Measurements from ENCODE around the gene VAV3. TPM values are rescaled to one million over a fixed set of nuclear protein-coding genes. Genes with fewer than 3 reads are reported as not detected.

VAV3 gene
- total RNA-seq, 1 donor from 2014 or later: 2.6 TPM

DNA sequence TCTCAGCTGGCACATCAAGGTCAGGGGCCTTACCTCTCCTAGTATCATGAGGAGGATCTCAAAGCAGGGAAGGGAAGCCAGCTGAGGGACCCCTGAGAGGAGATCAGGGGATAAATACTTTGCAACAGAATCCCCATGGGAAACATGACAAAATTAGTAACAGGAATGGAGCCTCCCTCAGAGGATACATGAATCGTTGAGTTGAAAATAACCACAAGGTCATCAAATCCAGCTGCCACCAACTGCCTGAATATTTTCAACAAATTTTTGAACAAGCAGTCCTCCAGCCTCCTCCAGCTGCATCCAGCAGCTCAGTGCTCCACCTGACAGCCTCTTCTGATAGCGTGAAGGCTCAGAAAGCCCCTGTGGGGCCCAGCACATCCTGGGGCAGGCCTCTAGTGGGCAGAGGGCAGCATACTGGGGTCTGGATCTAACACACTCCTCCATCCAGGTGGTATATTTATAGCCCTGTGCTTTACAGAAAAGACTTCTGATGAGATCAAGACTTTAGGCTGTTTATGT is 419.9 kb downstream of the VAV3 start:
- no peaks in the 10 kb centered on the region for H4K20me1 ChIP-seq (ENCODE audit: insufficient read depth, low read length)
- peaks cover 5% of the 10 kb centered on the region for H3K9me3 ChIP-seq (ENCODE audit: insufficient read depth, low read depth, low read length)
- H3K4me3 ChIP-seq (ENCODE audit: insufficient read depth, low read depth, low read length): no peak overlapping the region
- H3K27ac Mint-ChIP-seq (ENCODE audit: unreplicated experiment): no peak overlapping the region
- H3K36me3 ChIP-seq (ENCODE audit: insufficient read depth, low read length): no peaks in the 10 kb centered on the region
- no peaks in the 10 kb centered on the region for H3K27me3 ChIP-seq (ENCODE audit: insufficient read depth, low read length)
- FAIRE-seq: no peak
- H3K4me1 Mint-ChIP-seq (ENCODE audit: low read depth, unreplicated experiment): no peaks in the 10 kb centered on the region
- no peak overlapping the region for H3K4me3 Mint-ChIP-seq (ENCODE audit: unreplicated experiment)
- H3K9ac ChIP-seq (ENCODE audit: low read length): no peak overlapping the region
- no peak overlapping the region for H3K4me2 ChIP-seq (ENCODE audit: low read length)
- H3K4me1 ChIP-seq (ENCODE audit: insufficient read depth, low read length): no peaks in the 10 kb centered on the region
- no peaks in the 10 kb centered on the region for H3K79me2 ChIP-seq (ENCODE audit: insufficient read depth, low read length)
- DNase-seq (ENCODE audit: low read depth): no peak
- H3K9me3 Mint-ChIP-seq (ENCODE audit: unreplicated experiment): no peaks in the 10 kb centered on the region
- H3K36me3 Mint-ChIP-seq (ENCODE audit: low read depth, unreplicated experiment): no peaks in the 10 kb centered on the region
- H2AFZ ChIP-seq (ENCODE audit: low read depth, low read length): no peak overlapping the region
- no peak overlapping the region for H3K27ac ChIP-seq (ENCODE audit: low read depth, low read length)
- TF ChIP-seq, protein P1, sequence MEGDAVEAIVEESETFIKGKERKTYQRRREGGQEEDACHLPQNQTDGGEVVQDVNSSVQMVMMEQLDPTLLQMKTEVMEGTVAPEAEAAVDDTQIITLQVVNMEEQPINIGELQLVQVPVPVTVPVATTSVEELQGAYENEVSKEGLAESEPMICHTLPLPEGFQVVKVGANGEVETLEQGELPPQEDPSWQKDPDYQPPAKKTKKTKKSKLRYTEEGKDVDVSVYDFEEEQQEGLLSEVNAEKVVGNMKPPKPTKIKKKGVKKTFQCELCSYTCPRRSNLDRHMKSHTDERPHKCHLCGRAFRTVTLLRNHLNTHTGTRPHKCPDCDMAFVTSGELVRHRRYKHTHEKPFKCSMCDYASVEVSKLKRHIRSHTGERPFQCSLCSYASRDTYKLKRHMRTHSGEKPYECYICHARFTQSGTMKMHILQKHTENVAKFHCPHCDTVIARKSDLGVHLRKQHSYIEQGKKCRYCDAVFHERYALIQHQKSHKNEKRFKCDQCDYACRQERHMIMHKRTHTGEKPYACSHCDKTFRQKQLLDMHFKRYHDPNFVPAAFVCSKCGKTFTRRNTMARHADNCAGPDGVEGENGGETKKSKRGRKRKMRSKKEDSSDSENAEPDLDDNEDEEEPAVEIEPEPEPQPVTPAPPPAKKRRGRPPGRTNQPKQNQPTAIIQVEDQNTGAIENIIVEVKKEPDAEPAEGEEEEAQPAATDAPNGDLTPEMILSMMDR (IDR thresholded peaks at IDR 0.05; ENCODE audit: insufficient read depth, low read depth, low read length): no peak
- TF ChIP-seq EZH2 (IDR thresholded peaks at IDR 0.05; ENCODE audit: insufficient read depth, low read length): no peak
- peaks cover 1% of the 10 kb centered on the region for H3K27me3 Mint-ChIP-seq (ENCODE audit: low read depth, unreplicated experiment)

- Mint-ChIP-seq H3K4me1 (ENCODE audit: low read depth, unreplicated experiment) (no peaks in the 10 kb centered on the region), H3K4me3 (ENCODE audit: unreplicated experiment) (no peak overlapping the region), H3K27me3 (ENCODE audit: low read depth, unreplicated experiment) (peaks cover 1% of the 10 kb centered on the region), H3K9me3 (ENCODE audit: unreplicated experiment) (no peaks in the 10 kb centered on the region), H3K36me3 (ENCODE audit: low read depth, unreplicated experiment) (no peaks in the 10 kb centered on the region), H3K27ac (ENCODE audit: unreplicated experiment) (no peak overlapping the region)
- no peak overlapping the region for H3K9ac ChIP-seq (ENCODE audit: low read length)
- H3K79me2 ChIP-seq (ENCODE audit: insufficient read depth, low read length): no peaks in the 10 kb centered on the region
- TF ChIP-seq, protein P1 (IDR thresholded peaks at IDR 0.05; ENCODE audit: insufficient read depth, low read depth, low read length): no peak
- TF ChIP-seq EZH2 (IDR thresholded peaks at IDR 0.05; ENCODE audit: insufficient read depth, low read length): no peak
- H3K27me3 ChIP-seq (ENCODE audit: insufficient read depth, low read length): no peaks in the 10 kb centered on the region
- no peaks in the 10 kb centered on the region for H4K20me1 ChIP-seq (ENCODE audit: insufficient read depth, low read length)
- no peaks in the 10 kb centered on the region for H3K4me1 ChIP-seq (ENCODE audit: insufficient read depth, low read length)
- FAIRE-seq (no peak), DNase-seq (ENCODE audit: low read depth) (no peak)
- no peak overlapping the region for H3K4me2 ChIP-seq (ENCODE audit: low read length)
- H2AFZ ChIP-seq (ENCODE audit: low read depth, low read length): no peak overlapping the region
- H3K9me3 ChIP-seq (ENCODE audit: insufficient read depth, low read depth, low read length): peaks cover 5% of the 10 kb centered on the region
- H3K27ac ChIP-seq (ENCODE audit: low read depth, low read length): no peak overlapping the region
- no peak overlapping the region for H3K4me3 ChIP-seq (ENCODE audit: insufficient read depth, low read depth, low read length)
- no peaks in the 10 kb centered on the region for H3K36me3 ChIP-seq (ENCODE audit: insufficient read depth, low read length)
These were observed 420.7 kb downstream of the VAV3 start for GRCh38 chr1:107544285-107544684.

- no peaks in the 10 kb centered on the region for H3K4me1 Mint-ChIP-seq (ENCODE audit: low read depth, unreplicated experiment)
- no peak overlapping the region for H2AFZ ChIP-seq (ENCODE audit: low read depth, low read length)
- DNase-seq (ENCODE audit: low read depth): no peak
- no peak overlapping the region for H3K4me3 Mint-ChIP-seq (ENCODE audit: unreplicated experiment)
- no peaks in the 10 kb centered on the region for H3K36me3 ChIP-seq (ENCODE audit: insufficient read depth, low read length)
- H3K27me3 Mint-ChIP-seq (ENCODE audit: low read depth, unreplicated experiment): peaks cover 1% of the 10 kb centered on the region
- H3K9ac ChIP-seq (ENCODE audit: low read length): no peak overlapping the region
- no peak overlapping the region for H3K27ac Mint-ChIP-seq (ENCODE audit: unreplicated experiment)
- no peaks in the 10 kb centered on the region for H3K4me1 ChIP-seq (ENCODE audit: insufficient read depth, low read length)
- no peak for TF ChIP-seq EZH2 (IDR thresholded peaks at IDR 0.05; ENCODE audit: insufficient read depth, low read length)
- TF ChIP-seq, protein P1 (IDR thresholded peaks at IDR 0.05; ENCODE audit: insufficient read depth, low read depth, low read length): no peak
- no peak for FAIRE-seq
- no peaks in the 10 kb centered on the region for H3K27me3 ChIP-seq (ENCODE audit: insufficient read depth, low read length)
- H3K4me3 ChIP-seq (ENCODE audit: insufficient read depth, low read depth, low read length): no peak overlapping the region
- H3K36me3 Mint-ChIP-seq (ENCODE audit: low read depth, unreplicated experiment): no peaks in the 10 kb centered on the region
- H3K4me2 ChIP-seq (ENCODE audit: low read length): no peak overlapping the region
- no peaks in the 10 kb centered on the region for H3K9me3 Mint-ChIP-seq (ENCODE audit: unreplicated experiment)
- no peak overlapping the region for H3K27ac ChIP-seq (ENCODE audit: low read depth, low read length)
- H3K79me2 ChIP-seq (ENCODE audit: insufficient read depth, low read length): no peaks in the 10 kb centered on the region
- no peaks in the 10 kb centered on the region for H4K20me1 ChIP-seq (ENCODE audit: insufficient read depth, low read length)
- peaks cover under 1% of the 10 kb centered on the region for H3K9me3 ChIP-seq (ENCODE audit: insufficient read depth, low read depth, low read length)
These were observed 423.6 kb downstream of the VAV3 start for GRCh38 chr1:107541412-107541811.

All from astrocyte (in vitro differentiated cells and primary cell).